Lower lobe of right lung (tissue), 2 donors: ENCODE measurements around the gene UMPS. TPM values are rescaled to one million over a fixed set of nuclear protein-coding genes. Genes with fewer than 3 reads are reported as not detected.

Experiments
- ATAC-seq, 2 donors: fragments of 200-7000 bp; cut with Tn5 transposase; one replicate each; pipeline ENCODE4 v1.9.1; 2020 to 2022; ENCODE audit warnings: mild to moderate bottlenecking in 2 of 2, moderate library complexity in 2 of 2
- DNase-seq: peaks from one replicate; pipeline ENCODE4 v3.0.0-alpha.2; 2020
- H3K27ac ChIP-seq: fragments of 200-600 bp; one replicate; pipeline ENCODE4 v1.8.0; 2022
- H3K27me3 ChIP-seq: fragments of 200-600 bp; one replicate; pipeline ENCODE4 v1.8.0; 2022; ENCODE audit warnings: low read depth
- H3K36me3 ChIP-seq: fragments of 200-600 bp; one replicate; pipeline ENCODE4 v1.8.0; 2022; ENCODE audit warnings: mild to moderate bottlenecking
- H3K4me1 ChIP-seq: fragments of 200-600 bp; one replicate; pipeline ENCODE4 v1.8.0; 2022
- H3K4me3 ChIP-seq: fragments of 200-600 bp; one replicate; pipeline ENCODE4 v1.8.0; 2022; ENCODE audit warnings: mild to moderate bottlenecking
- H3K9me3 ChIP-seq: fragments of 200-600 bp; one replicate; pipeline ENCODE4 v1.8.0; 2022
- intact Hi-C: fragments of 100-400 bp; cut with DNase I; formaldehyde crosslinking; loops from one replicate; pipeline ENCODE4 v1.11.0; 2022
- total RNA-seq: library from RNA; stranded (reverse); fragmentation: NEBNext Ultra II Directional; extraction: Animal tissue kit (Norgen Biotek cat#: 25700); gene quantifications from one replicate; pipeline ENCODE4 v1.2.1, GENCODE V29; 2021
- TF ChIP-seq, protein P1 (sequence below): fragments of 200-600 bp; IDR thresholded peaks from one replicate; pipeline ENCODE4 v1.8.0; 2022; ENCODE audit warnings: antibody characterized with exemption, mild to moderate bottlenecking
- donor health status: DM: no; HTN: yes; CAD: no; lungs with severe emphysema.

The UMPS gene
- total RNA-seq, 1 donor from 2014 or later: 27.8 TPM

DNA sequence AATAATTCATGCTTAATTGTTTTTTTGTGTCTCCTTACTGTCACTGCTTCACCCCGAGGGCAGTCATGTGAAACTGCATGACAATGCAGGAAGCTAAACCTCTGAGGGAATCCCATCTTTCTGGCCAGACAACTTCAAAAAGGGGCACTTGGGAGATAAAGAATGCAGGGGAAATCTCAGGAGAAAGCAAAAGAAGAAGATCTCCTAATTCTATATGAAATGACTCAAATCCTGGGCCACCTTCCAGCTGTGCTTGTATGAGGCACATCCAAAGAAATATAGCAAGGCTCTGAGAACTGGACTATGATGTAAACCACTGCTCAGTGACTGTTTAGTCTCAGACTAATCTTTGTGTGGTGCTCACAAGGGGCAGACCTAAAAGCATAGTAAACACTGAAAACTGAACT, 22.6 kb upstream of the UMPS start:
- H3K27ac ChIP-seq: no peak overlapping the region
- no peaks in the 10 kb centered on the region for H3K4me1 ChIP-seq
- DNase-seq (no peak), ATAC-seq (no peak)
- intact Hi-C loops: no loop called here
- no peaks in the 10 kb centered on the region for H3K27me3 ChIP-seq
- TF ChIP-seq, protein P1, sequence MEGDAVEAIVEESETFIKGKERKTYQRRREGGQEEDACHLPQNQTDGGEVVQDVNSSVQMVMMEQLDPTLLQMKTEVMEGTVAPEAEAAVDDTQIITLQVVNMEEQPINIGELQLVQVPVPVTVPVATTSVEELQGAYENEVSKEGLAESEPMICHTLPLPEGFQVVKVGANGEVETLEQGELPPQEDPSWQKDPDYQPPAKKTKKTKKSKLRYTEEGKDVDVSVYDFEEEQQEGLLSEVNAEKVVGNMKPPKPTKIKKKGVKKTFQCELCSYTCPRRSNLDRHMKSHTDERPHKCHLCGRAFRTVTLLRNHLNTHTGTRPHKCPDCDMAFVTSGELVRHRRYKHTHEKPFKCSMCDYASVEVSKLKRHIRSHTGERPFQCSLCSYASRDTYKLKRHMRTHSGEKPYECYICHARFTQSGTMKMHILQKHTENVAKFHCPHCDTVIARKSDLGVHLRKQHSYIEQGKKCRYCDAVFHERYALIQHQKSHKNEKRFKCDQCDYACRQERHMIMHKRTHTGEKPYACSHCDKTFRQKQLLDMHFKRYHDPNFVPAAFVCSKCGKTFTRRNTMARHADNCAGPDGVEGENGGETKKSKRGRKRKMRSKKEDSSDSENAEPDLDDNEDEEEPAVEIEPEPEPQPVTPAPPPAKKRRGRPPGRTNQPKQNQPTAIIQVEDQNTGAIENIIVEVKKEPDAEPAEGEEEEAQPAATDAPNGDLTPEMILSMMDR: no peak
- no peaks in the 10 kb centered on the region for H3K36me3 ChIP-seq
- no peaks in the 10 kb centered on the region for H3K9me3 ChIP-seq
- no peak overlapping the region for H3K4me3 ChIP-seq

DNA sequence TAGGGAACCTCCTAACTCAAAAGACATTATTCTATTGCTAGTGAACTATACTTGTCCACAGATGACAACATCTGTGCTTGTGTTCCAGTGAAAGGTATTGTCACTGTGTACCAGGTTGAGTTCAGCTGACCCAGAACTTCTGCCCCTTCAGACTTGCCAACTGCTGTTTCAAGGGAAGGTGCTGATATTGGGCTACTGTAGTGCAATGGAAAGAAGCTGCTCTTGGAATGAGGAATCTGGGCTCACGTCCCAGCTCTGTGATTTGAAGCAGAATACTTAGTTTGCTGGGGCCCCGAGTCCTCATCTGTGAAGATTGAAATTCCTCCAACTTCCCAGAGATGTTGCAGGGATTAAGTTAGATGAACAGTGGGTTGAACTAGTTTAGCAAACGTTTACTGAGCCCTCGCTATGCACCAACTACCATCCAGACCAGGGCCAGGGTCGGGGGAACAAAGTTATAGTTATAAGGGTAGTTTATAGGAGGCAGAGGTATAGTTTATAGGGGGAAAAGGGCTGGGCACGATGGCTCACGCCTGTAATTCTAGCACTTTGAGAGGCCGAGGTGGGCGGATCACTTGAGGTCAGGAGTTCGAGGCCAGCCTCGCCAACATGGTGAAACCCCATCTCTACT, 15.9 kb upstream of the UMPS start:
- H3K9me3 ChIP-seq: no peaks in the 10 kb centered on the region
- no peaks in the 10 kb centered on the region for H3K36me3 ChIP-seq
- no peak overlapping the region for H3K4me3 ChIP-seq
- TF ChIP-seq, protein P1: no peak
- intact Hi-C loops: no loop called here
- ATAC-seq: no peak
- no peak overlapping the region for H3K27ac ChIP-seq
- DNase-seq: no peak
- no peaks in the 10 kb centered on the region for H3K27me3 ChIP-seq
- no peaks in the 10 kb centered on the region for H3K4me1 ChIP-seq

DNA sequence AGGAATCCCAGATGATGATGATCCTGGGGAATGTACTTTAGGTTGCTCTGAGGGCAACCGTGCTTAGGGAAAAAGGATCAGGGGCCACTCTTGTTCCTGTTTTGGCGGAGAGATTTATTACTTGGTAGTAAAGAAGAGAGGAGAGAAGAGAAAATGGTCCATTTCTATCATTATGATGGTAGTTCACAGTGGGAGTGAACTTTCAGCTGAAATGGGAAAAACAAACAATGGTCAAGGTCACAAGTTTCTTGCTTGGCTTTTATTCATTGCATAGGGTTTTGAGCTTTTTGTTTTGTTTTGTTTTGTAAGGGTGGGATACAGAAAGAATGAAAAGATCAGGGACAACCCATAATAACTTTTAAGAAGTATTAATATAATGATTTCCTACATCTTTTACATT, 7.7 kb upstream of the UMPS start:
- ATAC-seq: no peak
- peaks cover 18% of the 10 kb centered on the region for H3K27me3 ChIP-seq
- TF ChIP-seq, protein P1: no peak
- intact Hi-C loops: no loop called here
- no peak overlapping the region for H3K4me3 ChIP-seq
- no peaks in the 10 kb centered on the region for H3K36me3 ChIP-seq
- H3K27ac ChIP-seq: no peak overlapping the region
- no peaks in the 10 kb centered on the region for H3K9me3 ChIP-seq
- DNase-seq: no peak
- H3K4me1 ChIP-seq: no peaks in the 10 kb centered on the region

DNA sequence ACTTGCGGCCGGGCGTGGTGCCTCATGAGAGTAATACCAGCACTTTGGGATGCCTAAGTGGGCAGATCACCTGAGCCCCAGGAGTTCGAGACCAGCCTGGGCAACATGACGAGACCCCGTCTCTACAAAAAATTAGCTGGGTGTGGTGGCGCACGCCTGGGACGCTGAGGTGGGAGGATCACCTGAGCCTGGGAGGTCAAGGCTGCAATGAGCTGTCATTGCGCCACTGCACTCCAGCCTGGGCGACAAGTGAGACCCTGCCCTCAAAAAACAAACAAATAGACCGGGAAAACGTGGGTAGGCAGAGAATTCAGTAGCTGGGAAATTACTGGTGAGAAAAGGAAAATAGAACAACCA, 667 bp downstream of the UMPS start:
- H3K4me3 ChIP-seq: peak overlapping the region; percentile 87
- TF ChIP-seq, protein P1: no peak
- H3K9me3 ChIP-seq: no peaks in the 10 kb centered on the region
- DNase-seq (no peak), ATAC-seq (peak in 1 of 2 donors; percentile 5)
- intact Hi-C loops: no loop called here
- peaks cover 12% of the 10 kb centered on the region for H3K36me3 ChIP-seq
- no peaks in the 10 kb centered on the region for H3K27me3 ChIP-seq
- peaks cover 20% of the 10 kb centered on the region for H3K4me1 ChIP-seq
- H3K27ac ChIP-seq: peak overlapping the region; percentile 89

DNA sequence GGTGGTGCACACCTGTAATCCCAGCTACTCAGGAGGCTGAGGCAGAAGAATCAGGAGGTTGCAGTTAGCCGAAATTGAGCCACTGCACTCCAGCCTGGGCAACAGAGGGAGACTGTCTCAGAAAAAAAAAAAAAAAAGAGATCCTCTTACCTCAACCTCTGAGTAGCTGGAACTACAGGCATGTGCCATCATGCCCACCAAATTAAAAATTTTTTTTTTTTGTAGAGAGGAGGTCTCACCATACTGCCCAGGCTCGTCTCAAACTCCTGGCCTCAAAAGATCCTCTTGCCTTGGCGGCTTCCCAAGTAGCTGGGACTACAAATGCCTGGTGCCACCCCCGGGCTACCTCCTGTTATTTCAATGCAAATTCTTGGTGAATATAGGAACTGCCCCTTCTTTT, 1.5 kb downstream of the UMPS start:
- no peak overlapping the region for H3K4me3 ChIP-seq
- no peak overlapping the region for H3K27ac ChIP-seq
- H3K9me3 ChIP-seq: no peaks in the 10 kb centered on the region
- H3K4me1 ChIP-seq: peaks cover 20% of the 10 kb centered on the region
- no peaks in the 10 kb centered on the region for H3K27me3 ChIP-seq
- ATAC-seq: no peak
- DNase-seq: no peak
- intact Hi-C loops: no loop called here
- peaks cover 16% of the 10 kb centered on the region for H3K36me3 ChIP-seq
- TF ChIP-seq, protein P1: no peak
